Upper lobe of left lung (tissue), 6 donors: ENCODE measurements around the gene PPP4R3B. TPM values are rescaled to one million over a fixed set of nuclear protein-coding genes. Genes with fewer than 3 reads are reported as not detected.

Experiments used
- ATAC-seq, 2 donors: fragments of 200-7000 bp; cut with Tn5 transposase; one replicate each; pipeline ENCODE4 v1.9.1; 2022; ENCODE audit warnings: mild to moderate bottlenecking in 2 of 2, moderate library complexity in 2 of 2; ENCODE audit not compliant: low FRiP score in 2 of 2
- DNase-seq, 2 donors: peaks; one replicate each; pipeline ENCODE4 v3.0.0-alpha.2; 2019 to 2020
- H3K27ac ChIP-seq, 4 donors: fragments of 200-600 bp; sonication (generic); one replicate each; pipeline ENCODE4 v1.5.1; 2016 to 2019
- H3K27me3 ChIP-seq, 4 donors: fragments of 200-600 bp; sonication (generic); one replicate each; pipeline ENCODE4 v1.5.1; 2017 to 2019
- H3K36me3 ChIP-seq, 4 donors: fragments of 200-600 bp; sonication (generic); one replicate each; pipeline ENCODE4 v1.5.1; 2016 to 2019
- H3K4me1 ChIP-seq, 4 donors: fragments of 200-600 bp; sonication (generic); one replicate each; pipeline ENCODE4 v1.5.1; 2018 to 2019
- H3K4me3 ChIP-seq, 4 donors: fragments of 200-600 bp; sonication (generic); one replicate each; pipeline ENCODE4 v1.5.1; 2017 to 2019; ENCODE audit warnings: mild to moderate bottlenecking in 2 of 4, moderate library complexity in 1 of 4
- H3K9me3 ChIP-seq, 4 donors: fragments of 200-600 bp; sonication (generic); one replicate each; pipeline ENCODE4 v1.5.1; 2018 to 2019
- CTCF ChIP-seq, 6 experiments: fragments of 450-650 bp in 4 of 6; fragments of 200-600 bp in 2 of 6; sonication (generic) in 2 of 6; IDR thresholded peaks; one replicate each; pipeline ENCODE4 v1.5.1; 2016 to 2019; ENCODE audit warnings: antibody characterized with exemption in 6 of 6
- EP300 ChIP-seq, 4 donors: sonication (generic); formaldehyde crosslinking; IDR thresholded peaks; one replicate each; pipeline ENCODE4 v1.5.1; 2017; ENCODE audit warnings: antibody characterized with exemption in 4 of 4, control low read depth in 2 of 4
- POLR2A ChIP-seq, 4 donors: fragments of 450-650 bp; IDR thresholded peaks; one replicate each; pipeline ENCODE4 v1.5.1; 2016 to 2017; ENCODE audit warnings: antibody characterized with exemption in 4 of 4, mild to moderate bottlenecking in 2 of 4
- POLR2AphosphoS5 ChIP-seq, 2 donors: sonication (generic); formaldehyde crosslinking; IDR thresholded peaks; one replicate each; pipeline ENCODE4 v1.5.1; 2017; ENCODE audit warnings: antibody characterized with exemption in 2 of 2
- WGBS, 2 donors: methylation state at CpG; one replicate each; pipeline ENCODE4 v1.1.5; 2017 to 2018; 5-methylcytosine and 5-hydroxymethylcytosine counted together
- total RNA-seq, 6 donors: library from RNA; depleted of rRNA in 4 of 6; stranded (reverse); fragments of >200 nt in 4 of 6; gene quantifications; one replicate each; pipeline versions ENCODE4 v1.1.0 to v1.2.1, GENCODE V29; 2016 to 2021
- donor health status: DM: no; HTN: no; CAD: no; lungs with moderate emphysema.
- donor health status: DM: no; HTN: yes; CAD: no; lungs with severe emphysema.

PPP4R3B gene
- total RNA-seq, 6 donors from 2014 or later = 37.2 to 117 (median 53.7) TPM

DNA sequence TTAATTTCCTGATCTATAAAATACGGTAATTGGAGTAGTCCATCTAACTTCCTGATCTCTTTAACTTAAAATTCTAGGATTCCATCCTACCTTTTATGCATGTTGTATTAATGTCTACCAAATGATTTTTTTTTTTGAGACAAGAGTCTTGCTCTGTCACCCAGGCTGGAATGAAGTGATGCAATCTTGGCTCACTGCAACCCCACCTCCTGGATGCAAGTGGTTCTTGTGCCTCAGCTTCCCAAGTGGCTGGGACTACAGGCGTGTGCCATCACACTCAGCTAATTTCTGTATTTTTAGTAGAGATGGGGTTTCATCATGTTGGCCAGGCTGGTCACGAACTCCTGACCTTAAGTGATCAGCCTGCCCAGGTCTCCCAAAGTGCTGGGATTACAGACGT lies 50.1 kb downstream of the PPP4R3B start:
- Histone ChIP-seq H3K27me3 (no peaks in the 10 kb centered on the region), H3K4me3 (no peak overlapping the region), H3K9me3 (no peaks in the 10 kb centered on the region), H3K27ac (no peak overlapping the region), H3K36me3 (peaks cover 7 to 98% (median 37%) of the 10 kb centered on the region in 4 donors), H3K4me1 (no peaks in the 10 kb centered on the region)
- TF ChIP-seq EP300 (IDR thresholded peaks at IDR 0.05) (no peak), POLR2AphosphoS5 (IDR thresholded peaks at IDR 0.05) (no peak), POLR2A (IDR thresholded peaks at IDR 0.05) (no peak), CTCF (IDR thresholded peaks at IDR 0.05) (no peak)
- 84 to 93% methylated on average over 4 of the region's 4 CpGs for WGBS, 2 donors
- DNase-seq (no peak), ATAC-seq (no peak)

DNA sequence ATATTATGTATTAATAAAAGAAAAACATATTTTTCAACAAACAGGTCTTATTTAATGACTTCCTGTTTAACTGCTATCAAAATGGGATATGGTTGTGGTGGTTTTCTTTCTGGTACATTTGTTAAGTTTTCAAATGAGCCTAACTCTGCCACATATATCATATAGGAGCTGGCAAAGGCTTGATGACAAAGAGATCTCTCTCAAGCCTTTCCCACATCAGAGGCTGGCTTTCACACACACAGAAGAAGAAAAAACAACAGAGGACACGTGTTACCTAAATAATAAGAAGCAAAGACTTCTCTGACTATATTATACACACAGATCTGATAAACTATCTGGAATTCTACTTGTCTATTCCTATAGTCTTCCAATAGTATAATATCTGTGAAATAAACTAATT lies 51.8 kb downstream of the PPP4R3B start:
- no peak for TF ChIP-seq POLR2A (IDR thresholded peaks at IDR 0.05)
- TF ChIP-seq POLR2AphosphoS5 (IDR thresholded peaks at IDR 0.05) = no peak
- DNase-seq (no peak), ATAC-seq (no peak)
- H3K4me1 ChIP-seq = no peaks in the 10 kb centered on the region
- H3K27ac ChIP-seq = no peak overlapping the region
- H3K9me3 ChIP-seq = peaks cover 0 to 7% (median 0%) of the 10 kb centered on the region in 4 donors
- H3K4me3 ChIP-seq = no peak overlapping the region
- peaks cover 7 to 99% (median 48%) of the 10 kb centered on the region in 4 donors for H3K36me3 ChIP-seq
- no peaks in the 10 kb centered on the region for H3K27me3 ChIP-seq
- WGBS, 2 donors = 86 to 100% methylated on average over 1 of the region's 1 CpG

DNA sequence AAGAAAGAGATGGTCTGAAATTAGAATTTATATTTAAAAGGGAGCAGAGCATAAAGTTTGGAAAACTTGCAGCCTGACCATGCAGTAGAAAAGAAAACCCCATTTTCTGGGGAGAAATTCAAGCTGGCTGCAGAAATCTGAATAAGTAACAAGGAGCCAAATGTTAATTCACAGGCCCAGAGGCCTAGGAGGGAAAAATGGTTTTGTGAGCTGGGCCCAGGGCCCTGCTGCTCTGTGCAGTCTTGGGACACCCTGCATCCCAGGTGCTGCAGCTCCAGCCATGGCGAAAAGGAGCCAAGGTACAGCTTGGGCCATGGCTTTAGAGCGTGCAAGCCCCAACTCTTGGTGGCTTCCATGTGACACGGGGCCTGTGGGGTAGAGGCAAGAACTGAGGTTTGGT lies 56.6 kb downstream of the PPP4R3B start:
- H3K4me1 ChIP-seq = peaks cover 0 to 8% (median 2%) of the 10 kb centered on the region in 4 donors
- H3K4me3 ChIP-seq = no peak overlapping the region
- ATAC-seq (no peak), DNase-seq (no peak)
- peaks cover 0 to 7% (median 0%) of the 10 kb centered on the region in 4 donors for H3K9me3 ChIP-seq
- no peak overlapping the region for H3K27ac ChIP-seq
- TF ChIP-seq EP300 (IDR thresholded peaks at IDR 0.05) (no peak), POLR2A (IDR thresholded peaks at IDR 0.05) (no peak), POLR2AphosphoS5 (IDR thresholded peaks at IDR 0.05) (no peak), CTCF (IDR thresholded peaks at IDR 0.05) (no peak)
- peaks cover 7 to 97% (median 64%) of the 10 kb centered on the region in 4 donors for H3K36me3 ChIP-seq
- no peaks in the 10 kb centered on the region for H3K27me3 ChIP-seq
- WGBS, 2 donors = 97 to 100% methylated on average over 3 of the region's 3 CpGs

- H3K4me3 ChIP-seq = no peak overlapping the region
- peaks cover 0 to 85% (median 47%) of the 10 kb centered on the region in 4 donors for H3K36me3 ChIP-seq
- ATAC-seq (no peak), DNase-seq (no peak)
- peak overlapping the region in 3 of 4 donors; percentile 2 to 32 (median 22) for H3K27ac ChIP-seq
- no peak for TF ChIP-seq POLR2AphosphoS5 (IDR thresholded peaks at IDR 0.05)
- TF ChIP-seq CTCF (IDR thresholded peaks at IDR 0.05) = no peak
- no peak for TF ChIP-seq EP300 (IDR thresholded peaks at IDR 0.05)
- TF ChIP-seq POLR2A (IDR thresholded peaks at IDR 0.05) = no peak
- peaks cover 0 to 7% (median 0%) of the 10 kb centered on the region in 4 donors for H3K9me3 ChIP-seq
- no peaks in the 10 kb centered on the region for H3K27me3 ChIP-seq
- 91 to 95% methylated on average over 9 of the region's 9 CpGs for WGBS, 2 donors
- peaks cover 0 to 12% (median 5%) of the 10 kb centered on the region in 4 donors for H3K4me1 ChIP-seq
Measured at GRCh38 chr2:55556809-55557208, 60.6 kb downstream of the PPP4R3B start.

DNA sequence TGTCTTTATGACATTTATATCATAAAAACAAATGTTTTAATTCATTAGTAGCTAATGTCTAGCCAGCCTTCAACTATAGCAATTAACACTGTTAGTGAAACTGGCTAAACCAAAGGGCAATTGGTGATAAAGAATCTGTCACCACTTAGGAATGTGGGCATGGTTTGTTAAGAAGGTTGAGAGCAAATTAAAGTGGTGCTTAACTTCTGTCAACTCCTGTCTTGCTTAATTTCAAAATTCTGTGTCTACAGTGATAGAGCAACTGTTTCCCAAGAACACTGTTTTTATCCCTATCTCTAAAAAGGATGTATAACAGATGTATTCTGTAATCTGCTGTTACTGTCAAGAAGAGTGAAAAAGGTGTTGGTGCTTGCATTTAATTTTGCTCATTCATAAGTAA lies 61.4 kb downstream of the PPP4R3B start:
- ATAC-seq = peak in 1 of 2 donors; percentile 56
- TF ChIP-seq POLR2AphosphoS5 (IDR thresholded peaks at IDR 0.05) (no peak), POLR2A (IDR thresholded peaks at IDR 0.05) (no peak), CTCF (IDR thresholded peaks at IDR 0.05) (no peak), EP300 (IDR thresholded peaks at IDR 0.05) (peak in 1 of 4 donors; percentile 74)
- H3K36me3 ChIP-seq = peaks cover 0 to 77% (median 39%) of the 10 kb centered on the region in 4 donors

More for the DNA sequence above, 61.4 kb downstream of the PPP4R3B start:
- no peaks in the 10 kb centered on the region for H3K27me3 ChIP-seq
- peak overlapping the region in 1 of 4 donors; percentile 6 for H3K27ac ChIP-seq
- no peak for DNase-seq
- H3K4me1 ChIP-seq = peaks cover 0 to 12% (median 5%) of the 10 kb centered on the region in 4 donors
- H3K4me3 ChIP-seq = no peak overlapping the region
- H3K9me3 ChIP-seq = peaks cover 0 to 2% (median 0%) of the 10 kb centered on the region in 4 donors
